LNCaP clone FGC (cell line): Measurements from ENCODE around the gene CDC73.
A peak's percentile ranks its signal among the peaks of the same experiment; 100 is the strongest.

Experiments used
- DNase-seq: peaks from one replicate; pipeline ENCODE4 v3.0.0-alpha.2; 2011; ENCODE audit warnings: low read depth
- H3K4me3 ChIP-seq: 2 replicates; pipeline ENCODE4 v1.5.1; 2011; ENCODE audit warnings: mild to moderate bottlenecking, low read depth, low read length, control low read depth
- CTCF ChIP-seq: IDR thresholded peaks from 2 replicates; pipeline ENCODE4 v1.5.1; 2012; ENCODE audit warnings: mild to moderate bottlenecking; ENCODE audit not compliant: control insufficient read depth, insufficient read depth; ENCODE audit errors: extremely low read depth

The CDC73 gene

GRCh38 chr1:193104907-193105820 lies 16.7 kb upstream of the CDC73 start, which contains the start of gene GLRX2:
TSS of gene GLRX2 (minus strand) at chr1:193105414. CDS start at chr1:193105382, 32 bp downstream.
- no peak; the same call in 1 of the 2 replicates for TF ChIP-seq CTCF
- no peak for DNase-seq
- peak within 1 kb of the TSS; percentile 69 for H3K4me3 ChIP-seq

GRCh38 chr1:193105821-193106177 lies 16.0 kb upstream of the CDC73 start:
- TF ChIP-seq CTCF = no peak
- no peak for DNase-seq

GRCh38 chr1:193108471-193108870 lies 13.4 kb upstream of the CDC73 start:
- DNase-seq = peak; percentile 92
- H3K4me3 ChIP-seq = no peak overlapping the region
- TF ChIP-seq CTCF = no peak

More at GRCh38 chr1:193105821-193106177, 16.0 kb upstream of the CDC73 start:
- peak overlapping the region; percentile 69 for H3K4me3 ChIP-seq

GRCh38 chr1:193109619-193110018 lies 12.2 kb upstream of the CDC73 start:
- no peak overlapping the region for H3K4me3 ChIP-seq
- TF ChIP-seq CTCF = no peak
- no peak for DNase-seq

GRCh38 chr1:193110246-193110645 lies 11.6 kb upstream of the CDC73 start:
- DNase-seq = no peak
- no peak overlapping the region for H3K4me3 ChIP-seq
- no peak for TF ChIP-seq CTCF

- no peak for DNase-seq
- H3K4me3 ChIP-seq = no peak overlapping the region
- TF ChIP-seq CTCF = no peak
Measured at GRCh38 chr1:193110864-193111263, 11.0 kb upstream of the CDC73 start.
